Tibial nerve (tissue), 3 donors: ENCODE data around the gene CAPN1.

Experiments used
- CTCF ChIP-seq, 5 experiments: fragments of 200-600 bp in 3 of 5; fragments of 450-650 bp in 2 of 5; sonication (generic) in 3 of 5; IDR thresholded peaks; one replicate each; pipeline ENCODE4 v1.5.1; 2016 to 2019; ENCODE audit warnings: antibody characterized with exemption in 5 of 5, mild to moderate bottlenecking in 3 of 5, moderate library complexity in 2 of 5
- POLR2A ChIP-seq, 2 donors: fragments of 450-650 bp; IDR thresholded peaks; one replicate each; pipeline ENCODE4 v1.6.1; 2017; ENCODE audit warnings: antibody characterized with exemption in 2 of 2, mild to moderate bottlenecking in 2 of 2, moderate library complexity in 2 of 2

GRCh38 chr11:65183201-65183891 is 1.6 kb downstream of the CAPN1 start:
- TF ChIP-seq POLR2A (IDR thresholded peaks at IDR 0.05) (no peak), CTCF (IDR thresholded peaks at IDR 0.05) (no peak)
